HepG2 (cell line): ENCODE measurements around the gene IQSEC1. TPM values are rescaled to one million over a fixed set of nuclear protein-coding genes. Genes with fewer than 3 reads are reported as not detected.

ENCODE experiments used
- ATAC-seq: fragments of 200-7000 bp; cut with Tn5 transposase; 3 replicates; pipeline ENCODE4 v1.9.1; 2020; ENCODE audit warnings: mild to moderate bottlenecking, moderate library complexity
- BruUV-seq: library from RNA; stranded (reverse); fragments of 400-500 nt; replicated peaks from 2 replicates; lab custom pipeline; 2021; lab: Mats Ljungman, UMichigan
- CTCF ChIA-PET: fragments of 300-600 bp; formaldehyde crosslinking; extraction: SDS; loops from one replicate; lab custom pipeline; 2021; ENCODE audit warnings: low total read pairs, inconsistent platforms, low intra/inter-chr PET ratio; lab: Yijun Ruan, JAX
- POLR2A ChIA-PET: fragments of 350-600 bp; sonication (Branson Sonifier 250); formaldehyde crosslinking; loops from one replicate; lab custom pipeline; 2020; ENCODE audit warnings: antibody characterized with exemption, inconsistent platforms; lab: Yijun Ruan, JAX
- DNase-seq: peaks from one replicate; pipeline ENCODE4 v3.0.0-alpha.2; 2015; ENCODE audit warnings: low spot score
- FAIRE-seq: peaks from 3 replicates; lab custom pipeline; 2011; peaks lifted over from hg19 to GRCh38; lab: Jason Lieb, UNC
- H2AFZ ChIP-seq: one replicate; pipeline ENCODE4 v1.6.1; 2011; ENCODE audit warnings: low read length, inconsistent platforms
- H3K27ac ChIP-seq: fragments of 300-600 bp; 3 replicates; pipeline ENCODE4 v1.8.0; 2011; ENCODE audit warnings: mixed run types, mild to moderate bottlenecking, mixed read lengths, low read length, inconsistent platforms; ENCODE audit not compliant: insufficient read depth; ENCODE audit errors: extremely low read length
- H3K27me3 ChIP-seq, 2 experiments: fragments of 200-600 bp in 1 of 2; 2 replicates in 1 of 2; 3 replicates in 1 of 2; pipeline versions ENCODE4 v1.6.0 to v1.8.0; 2011; ENCODE audit warnings: low read length in 2 of 2, mild to moderate bottlenecking in 2 of 2, moderate library complexity in 2 of 2, inconsistent platforms in 1 of 2; ENCODE audit not compliant: insufficient read depth in 2 of 2, control insufficient read depth in 1 of 2
- H3K36me3 ChIP-seq, 2 experiments: fragments of 200-600 bp in 1 of 2; replicated peaks in 1 of 2; 2 replicates in 1 of 2; 3 replicates in 1 of 2; pipeline versions ENCODE4 v1.5.1 to v1.8.0; 2011; ENCODE audit warnings: low read length in 2 of 2, inconsistent platforms in 1 of 2; ENCODE audit not compliant: insufficient read depth in 2 of 2, control insufficient read depth in 1 of 2
- H3K4me1 ChIP-seq: 2 replicates; pipeline ENCODE4 v1.5.1; 2012; ENCODE audit warnings: low read length, inconsistent platforms; ENCODE audit not compliant: insufficient read depth
- H3K4me2 ChIP-seq: 2 replicates; pipeline ENCODE4 v1.6.0; 2011; ENCODE audit warnings: low read depth, low read length, inconsistent platforms
- H3K4me3 ChIP-seq, 3 experiments: fragments of 200-600 bp in 1 of 3; sonication (generic), shearing (Covaris generic) in 1 of 3; replicated peaks in 1 of 3; 2 replicates each; pipeline ENCODE4 v1.5.1; 2011 to 2016; ENCODE audit warnings: low read length in 3 of 3, inconsistent platforms in 2 of 3, low read depth in 2 of 3, mild to moderate bottlenecking in 2 of 3, control low read depth in 1 of 3, mixed read lengths in 1 of 3; ENCODE audit not compliant: insufficient read depth in 1 of 3
- H3K79me2 ChIP-seq: one replicate; pipeline ENCODE4 v1.6.1; 2011; ENCODE audit warnings: low read length, inconsistent platforms; ENCODE audit not compliant: insufficient read depth
- H3K9ac ChIP-seq: 2 replicates; pipeline ENCODE4 v1.6.0; 2011; ENCODE audit warnings: mild to moderate bottlenecking, low read depth, low read length, inconsistent platforms; ENCODE audit not compliant: insufficient read depth
- H3K9me3 ChIP-seq: 2 replicates; pipeline ENCODE4 v1.5.1; 2012; ENCODE audit warnings: mild to moderate bottlenecking, low read length
- H4K20me1 ChIP-seq: 2 replicates; pipeline ENCODE4 v1.6.0; 2011; ENCODE audit warnings: inconsistent platforms, mild to moderate bottlenecking, low read length, moderate library complexity; ENCODE audit not compliant: insufficient read depth
- HDAC1 ChIP-seq: sonication (generic); formaldehyde crosslinking; IDR thresholded peaks from 2 replicates; pipeline ENCODE4 v1.5.1; 2020; ENCODE audit warnings: mild to moderate bottlenecking, missing genetic modification reagents
- RARA ChIP-seq: IDR thresholded peaks from 2 replicates; pipeline ENCODE4 v1.6.1; 2016; ENCODE audit warnings: missing genetic modification reagents, missing compliant biosample characterization
- RBAK ChIP-seq: sonication (generic); formaldehyde crosslinking; IDR thresholded peaks from 2 replicates; pipeline ENCODE4 v1.5.1; 2020; ENCODE audit warnings: mild to moderate bottlenecking, missing genetic modification reagents
- ZNF788 ChIP-seq: sonication (generic); formaldehyde crosslinking; IDR thresholded peaks from 2 replicates; pipeline ENCODE4 v1.5.0; 2020; ENCODE audit warnings: mild to moderate bottlenecking, missing genetic modification reagents, borderline replicate concordance
- WGBS: methylation state at CpG from one replicate; pipeline ENCODE4 v1.1.6; 2017; ENCODE audit warnings: low lambda C conversion rate; 5-methylcytosine and 5-hydroxymethylcytosine counted together
- in situ Hi-C: cut with HindIII; loops from 2 replicates; pipeline ENCODE4 v1.10.0; 2017; ENCODE audit warnings: low pct_unique_long_range_greater_than_20kb; ENCODE audit not compliant: extremely low pct_ligation_motif_present
- intact Hi-C: fragments of 100-400 bp; cut with micrococcal nuclease; formaldehyde crosslinking; loops from one replicate; pipeline ENCODE4 v1.10.0; 2022; ENCODE audit not compliant: unreplicated experiment
- polyA plus RNA-seq, 8 experiments: library from polyadenylated mRNA; depleted of rRNA in 3 of 8; stranded (reverse) in 7 of 8; unstranded in 1 of 8; fragments of >200 nt; fragmentation: Illumina TruSeq in 4 of 8; extraction: Trizol in 4 of 8; gene quantifications; 2 replicates each; pipeline versions ENCODE4 v1.2.1 to v1.2.3, GENCODE V29; 2011 to 2016; ENCODE audit warnings: low read depth in 4 of 8, missing spikeins in 1 of 8, mixed read lengths in 1 of 8; ENCODE audit not compliant: insufficient read depth in 1 of 8
- total RNA-seq, 5 experiments: library from RNA; depleted of rRNA; stranded (reverse); fragments of >200 nt; fragmentation: Illumina TruSeq; extraction: Trizol; gene quantifications; 2 replicates each; pipeline ENCODE4 v1.2.3, GENCODE V29; 2016; ENCODE audit warnings: low read depth in 1 of 5
- TF ChIP-seq, protein P1 (sequence below): sonication (generic); formaldehyde crosslinking; IDR thresholded peaks from 2 replicates; pipeline ENCODE4 v1.9.0; 2021; ENCODE audit warnings: missing genetic modification reagents, mild to moderate bottlenecking, borderline replicate concordance
- TF ChIP-seq, protein P2 (sequence below): IDR thresholded peaks from 2 replicates; pipeline ENCODE4 v1.6.1; 2016; ENCODE audit warnings: missing genetic modification reagents, missing compliant biosample characterization
- TF ChIP-seq, protein P3 (sequence below): IDR thresholded peaks from 2 replicates; pipeline ENCODE4 v1.6.1; 2016; ENCODE audit warnings: low read depth, borderline replicate concordance
- TF ChIP-seq, protein P4 (sequence below): sonication (generic); formaldehyde crosslinking; IDR thresholded peaks from 2 replicates; pipeline ENCODE4 v1.4.0; 2020; ENCODE audit warnings: mild to moderate bottlenecking, missing genetic modification reagents

Gene IQSEC1
- total and polyA plus RNA-seq, 2 of the 13 experiments (the other 11 are each of a cell fraction or from before 2014, with no cell fraction given) = 17.4 to 20.2 TPM

DNA sequence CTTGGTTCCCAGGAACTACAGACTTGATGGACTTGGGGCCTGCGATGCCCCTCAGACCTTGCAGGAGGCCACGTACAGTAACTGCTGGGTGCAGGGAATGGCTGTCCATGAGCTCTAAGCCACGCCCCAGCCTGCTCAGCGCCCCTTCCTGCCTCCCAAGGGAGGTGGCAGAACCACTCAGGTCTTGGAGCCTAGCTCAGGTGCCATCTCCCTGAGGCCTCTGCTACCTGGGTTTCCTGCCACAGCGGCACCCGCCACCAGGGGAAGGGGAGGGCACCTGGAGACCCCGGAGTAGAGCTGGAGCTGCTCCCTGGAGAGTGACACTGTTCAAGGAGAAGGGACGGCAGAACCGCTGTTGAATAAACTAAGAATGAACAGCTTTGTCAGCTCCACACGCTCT is 154.0 kb downstream of the IQSEC1 start:
- Histone ChIP-seq H3K27me3 (no peaks in the 10 kb centered on the region), H3K79me2 (no peaks in the 10 kb centered on the region), H3K4me2 (no peak overlapping the region), H3K9me3 (no peaks in the 10 kb centered on the region), H3K4me1 (no peaks in the 10 kb centered on the region), H3K36me3 (peaks cover 49 to 95% of the 10 kb centered on the region in 2 experiments), H2AFZ (no peak overlapping the region), H3K4me3 (no peak overlapping the region), H4K20me1 (0 out of 2 replicates have a peak, but pooled peaks cover 2% of the 10 kb centered on the region), H3K9ac (no peak overlapping the region), H3K27ac (no peak overlapping the region)
- in situ Hi-C loops (no loop called here), intact Hi-C loops (no loop called here)
- ATAC-seq (no peak), FAIRE-seq (no peak), DNase-seq (no peak)
- ChIA-PET POLR2A (no interaction called here), CTCF (no interaction called here)
- no TSS peak for BruUV-seq
- 100% methylated on average over 4 of the region's 10 CpGs for whole genome bisulfite sequencing
- TF ChIP-seq RARA (CRISPR knock-in tag) (no peak), HDAC1 (CRISPR knock-in tag) (no peak), ZNF788 (CRISPR knock-in tag) (no peak), RBAK (CRISPR knock-in tag) (no peak)
- TF ChIP-seq, protein P1, sequence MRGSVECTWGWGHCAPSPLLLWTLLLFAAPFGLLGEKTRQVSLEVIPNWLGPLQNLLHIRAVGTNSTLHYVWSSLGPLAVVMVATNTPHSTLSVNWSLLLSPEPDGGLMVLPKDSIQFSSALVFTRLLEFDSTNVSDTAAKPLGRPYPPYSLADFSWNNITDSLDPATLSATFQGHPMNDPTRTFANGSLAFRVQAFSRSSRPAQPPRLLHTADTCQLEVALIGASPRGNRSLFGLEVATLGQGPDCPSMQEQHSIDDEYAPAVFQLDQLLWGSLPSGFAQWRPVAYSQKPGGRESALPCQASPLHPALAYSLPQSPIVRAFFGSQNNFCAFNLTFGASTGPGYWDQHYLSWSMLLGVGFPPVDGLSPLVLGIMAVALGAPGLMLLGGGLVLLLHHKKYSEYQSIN = no peak
- TF ChIP-seq, protein P2, sequence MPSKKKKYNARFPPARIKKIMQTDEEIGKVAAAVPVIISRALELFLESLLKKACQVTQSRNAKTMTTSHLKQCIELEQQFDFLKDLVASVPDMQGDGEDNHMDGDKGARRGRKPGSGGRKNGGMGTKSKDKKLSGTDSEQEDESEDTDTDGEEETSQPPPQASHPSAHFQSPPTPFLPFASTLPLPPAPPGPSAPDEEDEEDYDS (CRISPR knock-in tag) = no peak
- TF ChIP-seq, protein P3, sequence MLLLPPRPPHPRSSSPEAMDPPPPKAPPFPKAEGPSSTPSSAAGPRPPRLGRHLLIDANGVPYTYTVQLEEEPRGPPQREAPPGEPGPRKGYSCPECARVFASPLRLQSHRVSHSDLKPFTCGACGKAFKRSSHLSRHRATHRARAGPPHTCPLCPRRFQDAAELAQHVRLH (CRISPR knock-in tag) = no peak
- TF ChIP-seq, protein P4, sequence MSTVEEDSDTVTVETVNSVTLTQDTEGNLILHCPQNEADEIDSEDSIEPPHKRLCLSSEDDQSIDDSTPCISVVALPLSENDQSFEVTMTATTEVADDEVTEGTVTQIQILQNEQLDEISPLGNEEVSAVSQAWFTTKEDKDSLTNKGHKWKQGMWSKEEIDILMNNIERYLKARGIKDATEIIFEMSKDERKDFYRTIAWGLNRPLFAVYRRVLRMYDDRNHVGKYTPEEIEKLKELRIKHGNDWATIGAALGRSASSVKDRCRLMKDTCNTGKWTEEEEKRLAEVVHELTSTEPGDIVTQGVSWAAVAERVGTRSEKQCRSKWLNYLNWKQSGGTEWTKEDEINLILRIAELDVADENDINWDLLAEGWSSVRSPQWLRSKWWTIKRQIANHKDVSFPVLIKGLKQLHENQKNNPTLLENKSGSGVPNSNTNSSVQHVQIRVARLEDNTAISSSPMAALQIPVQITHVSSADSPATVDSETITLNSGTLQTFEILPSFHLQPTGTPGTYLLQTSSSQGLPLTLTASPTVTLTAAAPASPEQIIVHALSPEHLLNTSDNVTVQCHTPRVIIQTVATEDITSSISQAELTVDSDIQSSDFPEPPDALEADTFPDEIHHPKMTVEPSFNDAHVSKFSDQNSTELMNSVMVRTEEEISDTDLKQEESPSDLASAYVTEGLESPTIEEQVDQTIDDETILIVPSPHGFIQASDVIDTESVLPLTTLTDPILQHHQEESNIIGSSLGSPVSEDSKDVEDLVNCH (CRISPR knock-in tag) = no peak
